Measurements from ENCODE around the gene JPH3. TPM values are rescaled to one million over a fixed set of nuclear protein-coding genes. Genes with fewer than 3 reads are reported as not detected.

Gene JPH3
- polyA plus RNA-seq, 1 experiment = 0.02 TPM

GRCh38 chr16:87631067-87631466 is 28.8 kb downstream of the JPH3 start:
- Histone ChIP-seq H3K27ac (ENCODE audit: low read depth, low read length) (no peak overlapping the region), H3K9me3 (ENCODE audit: control insufficient read depth, insufficient read depth, low read length) (peaks cover 3% of the 10 kb centered on the region; the same call in 1 of the 2 replicates), H3K4me3 (ENCODE audit: low read depth, low read length) (no peak overlapping the region), H3K27me3 (ENCODE audit: control insufficient read depth, insufficient read depth, low read length) (peaks cover 48% of the 10 kb centered on the region)
- CTCF ChIA-PET = interaction anchor here (0.9 to 1.4 kb wide), 2 partner anchors 214 kb away, joined by 3 read pairs; no protein-coding TSS in a partner anchor
- POLR2A ChIA-PET = no interaction called here
- no peak for TF ChIP-seq CTCF (IDR thresholded peaks at IDR 0.05; ENCODE audit: low read depth, low read length)
- no peak for DNase-seq (ENCODE audit: low read depth, low spot score)

- no peak overlapping the region for H3K4me3 ChIP-seq (ENCODE audit: low read depth, low read length)
- TF ChIP-seq CTCF (IDR thresholded peaks at IDR 0.05; ENCODE audit: low read depth, low read length) = no peak
- no peak for DNase-seq (ENCODE audit: low read depth, low spot score)
- peaks cover 50% of the 10 kb centered on the region for H3K27me3 ChIP-seq (ENCODE audit: control insufficient read depth, insufficient read depth, low read length)
- peaks cover 3% of the 10 kb centered on the region; the same call in 1 of the 2 replicates for H3K9me3 ChIP-seq (ENCODE audit: control insufficient read depth, insufficient read depth, low read length)
- no peak overlapping the region for H3K27ac ChIP-seq (ENCODE audit: low read depth, low read length)
- POLR2A ChIA-PET = no interaction called here
- CTCF ChIA-PET = interaction anchor here (3.1 to 5.0 kb wide), 2 partner anchors 63 to 218 kb away, joined by 10 to 72 read pairs; no protein-coding TSS in a partner anchor
Observed at GRCh38 chr16:87634411-87634810, 32.1 kb downstream of the JPH3 start.

GRCh38 chr16:87635541-87636049 is 33.3 kb downstream of the JPH3 start:
- TF ChIP-seq CTCF (IDR thresholded peaks at IDR 0.05; ENCODE audit: low read depth, low read length) = peak; percentile 53
- H3K27ac ChIP-seq (ENCODE audit: low read depth, low read length) = no peak overlapping the region
- no peak overlapping the region for H3K4me3 ChIP-seq (ENCODE audit: low read depth, low read length)
- DNase-seq (ENCODE audit: low read depth, low spot score) = no peak
- H3K27me3 ChIP-seq (ENCODE audit: control insufficient read depth, insufficient read depth, low read length) = peaks cover 44% of the 10 kb centered on the region
- CTCF ChIA-PET = interaction anchor here (0.6 to 5.0 kb wide), 42 partner anchors 10 to 319 kb away, joined by 3 to 75 read pairs (median 5); partner anchors contain the start of genes C16orf95 and FBXO31
- POLR2A ChIA-PET = interaction anchor here (0.6 to 0.7 kb wide), 3 partner anchors 40 to 54 kb away, joined by 3 to 4 read pairs (median 3); no protein-coding TSS in a partner anchor
- no peaks in the 10 kb centered on the region; the same call in 1 of the 2 replicates for H3K9me3 ChIP-seq (ENCODE audit: control insufficient read depth, insufficient read depth, low read length)

- H3K27ac ChIP-seq (ENCODE audit: low read depth, low read length) = no peak overlapping the region
- CTCF ChIA-PET = interaction anchor here (0.6 to 5.0 kb wide), 49 partner anchors 10 to 319 kb away, joined by 3 to 75 read pairs (median 5); partner anchors contain the start of genes C16orf95 and FBXO31
- POLR2A ChIA-PET = interaction anchor here (0.6 to 0.7 kb wide), 2 partner anchors 48 to 54 kb away, joined by 3 to 4 read pairs; no protein-coding TSS in a partner anchor
- no peaks in the 10 kb centered on the region; the same call in 1 of the 2 replicates for H3K9me3 ChIP-seq (ENCODE audit: control insufficient read depth, insufficient read depth, low read length)
- peak; percentile 70 for TF ChIP-seq CTCF (IDR thresholded peaks at IDR 0.05; ENCODE audit: low read depth, low read length)
- DNase-seq (ENCODE audit: low read depth, low spot score) = peak; percentile 26
- H3K27me3 ChIP-seq (ENCODE audit: control insufficient read depth, insufficient read depth, low read length) = peaks cover 45% of the 10 kb centered on the region
- H3K4me3 ChIP-seq (ENCODE audit: low read depth, low read length) = no peak overlapping the region
Observed at GRCh38 chr16:87636050-87636684, 33.9 kb downstream of the JPH3 start.

- peaks cover 46% of the 10 kb centered on the region for H3K27me3 ChIP-seq (ENCODE audit: control insufficient read depth, insufficient read depth, low read length)
- TF ChIP-seq CTCF (IDR thresholded peaks at IDR 0.05; ENCODE audit: low read depth, low read length) = no peak
- CTCF ChIA-PET = interaction anchor here (0.6 to 5.0 kb wide), 40 partner anchors 10 to 320 kb away, joined by 3 to 75 read pairs (median 5); partner anchors contain the start of gene C16orf95
- no peak for DNase-seq (ENCODE audit: low read depth, low spot score)
- H3K9me3 ChIP-seq (ENCODE audit: control insufficient read depth, insufficient read depth, low read length) = no peaks in the 10 kb centered on the region
- POLR2A ChIA-PET = interaction anchor here (0.7 kb wide), 1 partner anchor 48 kb away, joined by 3 read pairs; no protein-coding TSS in a partner anchor
- no peak overlapping the region for H3K4me3 ChIP-seq (ENCODE audit: low read depth, low read length)
- H3K27ac ChIP-seq (ENCODE audit: low read depth, low read length) = no peak overlapping the region
Observed at GRCh38 chr16:87636741-87637140, 34.4 kb downstream of the JPH3 start.
